Activated T-cell treated with anti-CD3 and anti-CD28 coated beads for 24 hours (primary cell): ENCODE measurements around the gene SCGN.
A peak's percentile ranks its signal among the peaks of the same experiment; 100 is the strongest.

Source experiments
- DNase-seq: peaks from one replicate; pipeline ENCODE4 v3.0.0-alpha.2; 2020; ENCODE audit warnings: low read depth

SCGN gene

GRCh38 chr6:25652007-25652515 lies at the start of gene SCGN:
TSS of gene SCGN (plus strand) at chr6:25652215. CDS start at chr6:25652404, 189 bp downstream.
- peak; percentile 11 for DNase-seq

GRCh38 chr6:25602674-25602982 lies 49.4 kb upstream of the SCGN start:
- no peak for DNase-seq

- no peak for DNase-seq
Observed at GRCh38 chr6:25603251-25603650, 48.8 kb upstream of the SCGN start.

- no peak for DNase-seq
Observed at GRCh38 chr6:25606151-25606550, 45.9 kb upstream of the SCGN start.

- DNase-seq, result no peak
Observed at GRCh38 chr6:25608558-25609174, 43.3 kb upstream of the SCGN start.

GRCh38 chr6:25612666-25613065 lies 39.3 kb upstream of the SCGN start:
- no peak for DNase-seq

GRCh38 chr6:25613415-25613814 lies 38.6 kb upstream of the SCGN start:
- DNase-seq, result no peak

- no peak for DNase-seq
Observed at GRCh38 chr6:25614052-25614451, 38.0 kb upstream of the SCGN start.

- no peak for DNase-seq
Observed at GRCh38 chr6:25615471-25615870, 36.5 kb upstream of the SCGN start.

- DNase-seq, result no peak
Observed at GRCh38 chr6:25617997-25618396, 34.0 kb upstream of the SCGN start.

GRCh38 chr6:25619217-25619616 lies 32.8 kb upstream of the SCGN start:
- DNase-seq, result no peak

- no peak for DNase-seq
Observed at GRCh38 chr6:25620391-25620790, 31.6 kb upstream of the SCGN start.

- DNase-seq, result no peak
Observed at GRCh38 chr6:25623065-25623464, 28.9 kb upstream of the SCGN start.

GRCh38 chr6:25623879-25624278 lies 28.1 kb upstream of the SCGN start:
- DNase-seq, result no peak

- DNase-seq, result no peak
Observed at GRCh38 chr6:25627001-25627400, 25.0 kb upstream of the SCGN start.

- DNase-seq, result no peak
Observed at GRCh38 chr6:25628471-25629197, 23.4 kb upstream of the SCGN start.

- no peak for DNase-seq
Observed at GRCh38 chr6:25629198-25629576, 22.8 kb upstream of the SCGN start.

GRCh38 chr6:25630508-25631278 lies 21.3 kb upstream of the SCGN start:
- no peak for DNase-seq

GRCh38 chr6:25635886-25636317 lies 16.1 kb upstream of the SCGN start:
- DNase-seq, result no peak

GRCh38 chr6:25637211-25637610 lies 14.8 kb upstream of the SCGN start:
- no peak for DNase-seq

- no peak for DNase-seq
Observed at GRCh38 chr6:25637960-25638434, 14.0 kb upstream of the SCGN start.

- no peak for DNase-seq
Observed at GRCh38 chr6:25639653-25640052, 12.4 kb upstream of the SCGN start.

- DNase-seq, result no peak
Observed at GRCh38 chr6:25640446-25640845, 11.6 kb upstream of the SCGN start.
